ENCODE results near the gene ROPN1L. TPM values are rescaled to one million over a fixed set of nuclear protein-coding genes. Genes with fewer than 3 reads are reported as not detected.

The ROPN1L gene
- total and polyA plus RNA-seq, 2 of the 8 experiments (the other 6 are each of a cell fraction or from before 2014, with no cell fraction given), result 0.24 to 0.73 TPM

DNA sequence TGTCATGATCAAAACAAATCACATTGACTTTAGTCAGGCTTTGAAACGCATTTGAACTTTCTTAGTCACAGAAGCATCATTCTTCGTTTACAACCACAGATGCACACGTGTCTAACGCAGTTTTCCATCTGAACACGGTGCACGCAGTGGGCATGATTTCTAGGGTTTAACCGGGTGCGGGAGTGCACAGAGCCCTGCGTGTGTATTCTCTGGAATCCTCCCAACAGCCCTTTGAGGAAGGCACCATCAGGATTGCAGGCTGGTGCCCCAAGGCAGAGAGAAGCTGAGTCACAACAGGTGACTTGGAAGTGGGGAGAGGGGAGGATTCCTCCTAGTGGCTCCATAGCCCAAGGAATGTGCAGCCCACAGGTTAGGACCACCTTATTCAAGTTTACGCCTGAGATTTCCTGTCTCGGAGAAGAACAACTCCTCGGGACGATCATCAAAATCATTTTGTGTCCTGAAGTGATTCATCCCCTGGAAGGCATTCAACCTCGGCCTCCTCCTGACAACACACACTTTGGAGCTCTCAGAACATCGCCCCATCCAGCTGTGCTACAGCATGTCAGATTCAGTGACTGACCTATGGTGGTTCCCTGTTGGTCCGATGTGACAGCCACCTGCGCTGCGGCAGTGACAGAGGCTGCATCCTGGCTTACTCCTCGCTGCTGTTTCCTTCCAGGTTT lies 13.1 kb downstream of the ROPN1L start:
- Histone ChIP-seq H2AFZ (ENCODE audit: low read length) (no peak overlapping the region), H3K4me2 (ENCODE audit: insufficient read depth in 1 of 2, low read depth in 2 of 2, low read length in 2 of 2) (no peak overlapping the region), H3K27me3 (replicated peaks in 1 of 4; ENCODE audit: control insufficient read depth in 3 of 4, extremely low read depth in 1 of 4, insufficient read depth in 3 of 4, low read length in 3 of 4) (no peaks in the 10 kb centered on the region), H4K91ac (replicated peaks; ENCODE audit: insufficient read length, low read length) (no peak overlapping the region), H3K4me1 (replicated peaks in 1 of 4; ENCODE audit: control insufficient read depth in 3 of 4, insufficient read depth in 4 of 4, low read length in 3 of 4) (peaks cover 1 to 16% (median 7%) of the 10 kb centered on the region in 4 experiments), H3K23me2 (ENCODE audit: low read depth, low read length) (no peaks in the 10 kb centered on the region), H2BK12ac (ENCODE audit: low read depth, low read length) (peak overlapping the region; percentile 32; the same call in 1 of the 2 replicates), H2BK120ac (replicated peaks; ENCODE audit: low read depth, low read length) (no peak overlapping the region), H3K9ac (replicated peaks in 1 of 4; ENCODE audit: extremely low read depth in 1 of 4, low read depth in 3 of 4, low read length in 3 of 4) (no peak overlapping the region), H3K14ac (ENCODE audit: insufficient read length) (no peak overlapping the region), H3K23ac (ENCODE audit: insufficient read length) (no peak overlapping the region), H4K8ac (ENCODE audit: extremely low read depth, insufficient read depth, low read length) (peak overlapping the region; percentile 72; the same call in 1 of the 2 replicates), H3K56ac (replicated peaks; ENCODE audit: insufficient read length, low read depth, low read length) (no peak overlapping the region), H4K20me1 (replicated peaks in 1 of 2; ENCODE audit: control insufficient read depth in 1 of 2, insufficient read depth in 2 of 2, low read length in 2 of 2) (no peaks in the 10 kb centered on the region), H4K5ac (ENCODE audit: insufficient read length, low read depth, low read length) (no peak overlapping the region), H2BK15ac (ENCODE audit: low read length) (no peak overlapping the region), H2AK5ac (ENCODE audit: low read depth, low read length) (no peak overlapping the region), H3K79me2 (ENCODE audit: control insufficient read depth in 1 of 2, insufficient read depth in 2 of 2, low read length in 2 of 2) (no peaks in the 10 kb centered on the region), H3K18ac (ENCODE audit: extremely low read depth, low read length) (no peak overlapping the region), H3K36me3 (ENCODE audit: control insufficient read depth in 2 of 4, insufficient read depth in 4 of 4, low read length in 3 of 4) (no peaks in the 10 kb centered on the region), H3K4me3 (ENCODE audit: extremely low read depth in 1 of 4, insufficient read depth in 2 of 4, low read depth in 3 of 4, low read length in 4 of 4) (no peak overlapping the region), H3K9me3 (ENCODE audit: insufficient read depth in 2 of 2, low read depth in 1 of 2, low read length in 1 of 2) (no peaks in the 10 kb centered on the region), H2BK20ac (ENCODE audit: low read length) (no peak overlapping the region), H3K27ac (ENCODE audit: low read depth, low read length) (no peak overlapping the region), H2BK5ac (ENCODE audit: low read depth, low read length) (no peak overlapping the region), H3K79me1 (ENCODE audit: low read depth, low read length) (0 out of 2 replicates have a peak, but pooled peaks cover 2% of the 10 kb centered on the region), H3K4ac (replicated peaks; ENCODE audit: insufficient read length, low read depth, low read length) (no peak overlapping the region)
- FAIRE-seq (no peak), DNase-seq (ENCODE audit: low read depth in 1 of 2, low spot score in 2 of 2) (no peak)
- 89% methylated on average over 19 of the region's 19 CpGs; no CpG with 5 or more reads in 1 of the 2 experiments for WGBS, 2 experiments (ENCODE audit: extremely low coverage in 1 of 2, insufficient coverage in 1 of 2, insufficient read length in 1 of 2, insufficient replicate concordance in 2 of 2, low coverage in 1 of 2, low lambda C conversion rate in 2 of 2, missing lambda C conversion rate in 1 of 2)
- ChIA-PET POLR2A (ENCODE audit: partially characterized antibody) (no interaction called here), CTCF (ENCODE audit: partially characterized antibody) (interaction anchor here (0.8 to 13.8 kb wide), 23 partner anchors 11 to 402 kb away, joined by 3 to 199 read pairs (median 7); partner anchors contain the start of gene ROPN1L)
- TF ChIP-seq HDAC6 (IDR thresholded peaks at IDR 0.05; ENCODE audit: low read depth, low read length) (no peak), SIN3A (conservative IDR thresholded peaks at IDR 0.05 in 1 of 2, IDR thresholded peaks at IDR 0.05 in 1 of 2; ENCODE audit: low read depth in 1 of 2, low read length in 2 of 2) (0 out of 4 replicates have a peak, but pooled peaks of 1 of the 2 experiments have one; percentile 19), RAD21 (IDR thresholded peaks at IDR 0.05 in 1 of 2, conservative IDR thresholded peaks at IDR 0.05 in 1 of 2; ENCODE audit: low read depth in 2 of 2, low read length in 2 of 2) (0 out of 4 replicates have a peak, but pooled peaks of 1 of the 2 experiments have one; percentile 0)

Data from H1 (cell line).